Activated CD8-positive, alpha-beta T cell treated with anti-CD3 and anti-CD28 coated beads, Interleukin-2, amount 10 ng/mL, durations not matched to agents 7 days and 5 days (primary cell): ENCODE results near the gene LCN9. TPM values are rescaled to one million over a fixed set of nuclear protein-coding genes. Genes with fewer than 3 reads are reported as not detected.
A peak's percentile ranks its signal among the peaks of the same experiment; 100 is the strongest.

Source experiments
- ATAC-seq: fragments of 150-1000 bp; cut with Tn5 transposase; one replicate; pipeline ENCODE4 v1.10.0; 2021; ENCODE audit warnings: moderate library complexity
- CTCF ChIA-PET: fragments of 350-600 bp; sonication (Branson Sonifier 250); formaldehyde crosslinking; loops from one replicate; lab custom pipeline; 2021; ENCODE audit warnings: antibody characterized with exemption; lab: Charles Lee
- POLR2A ChIA-PET: fragments of 350-600 bp; sonication (Branson Sonifier 250); formaldehyde crosslinking; loops from one replicate; lab custom pipeline; 2021; ENCODE audit warnings: antibody characterized with exemption; lab: Charles Lee
- DNase-seq: peaks from one replicate; pipeline ENCODE4 v3.0.0-alpha.2; 2020
- H3K27ac Mint-ChIP-seq: one replicate; pipeline ENCODE4 v1.8.0; 2021; ENCODE audit warnings: mild to moderate bottlenecking, mixed read lengths
- H3K27me3 Mint-ChIP-seq: one replicate; pipeline ENCODE4 v1.8.0; 2021; ENCODE audit warnings: low read depth, mixed read lengths
- H3K36me3 Mint-ChIP-seq: one replicate; pipeline ENCODE4 v1.8.0; 2021; ENCODE audit warnings: low read depth, mixed read lengths
- H3K4me1 Mint-ChIP-seq: one replicate; pipeline ENCODE4 v1.8.0; 2021; ENCODE audit warnings: low read depth, mixed read lengths
- H3K4me3 Mint-ChIP-seq: one replicate; pipeline ENCODE4 v1.8.0; 2021; ENCODE audit warnings: mild to moderate bottlenecking, mixed read lengths
- H3K9me3 Mint-ChIP-seq: one replicate; pipeline ENCODE4 v1.8.0; 2022; ENCODE audit warnings: mixed read lengths; ENCODE audit not compliant: insufficient read depth
- total RNA-seq, 2 experiments: library from RNA; stranded (reverse); gene quantifications; one replicate each; pipeline ENCODE4 v1.2.3, GENCODE V29; 2021

LCN9 gene
- total RNA-seq, 2 experiments from 2014 or later = not detected

DNA sequence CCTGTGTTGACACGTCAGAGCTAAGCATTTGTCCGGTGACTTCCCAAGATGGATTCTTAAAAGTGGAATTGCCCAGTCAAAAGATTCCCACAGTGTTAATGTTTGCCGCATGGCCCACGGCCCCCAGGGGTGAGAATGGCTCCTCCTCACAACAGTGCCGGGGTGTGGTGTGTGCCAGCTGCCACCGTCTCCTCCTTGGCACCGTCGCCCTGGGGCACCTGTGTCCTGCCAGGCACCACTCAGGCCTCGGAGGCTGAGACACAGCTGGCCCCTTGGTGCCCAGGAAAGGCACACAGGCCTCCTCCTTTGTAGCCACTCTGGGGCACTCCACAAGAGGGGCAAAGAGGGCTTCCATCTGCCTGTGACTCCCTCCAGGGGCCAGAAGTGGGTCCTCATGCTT, 43.2 kb downstream of the LCN9 start:
- DNase-seq = no peak
- no peaks in the 10 kb centered on the region for H3K27me3 Mint-ChIP-seq
- H3K9me3 Mint-ChIP-seq = no peaks in the 10 kb centered on the region
- H3K4me1 Mint-ChIP-seq = peaks cover 2% of the 10 kb centered on the region
- H3K4me3 Mint-ChIP-seq = no peak overlapping the region
- H3K27ac Mint-ChIP-seq = no peak overlapping the region
- H3K36me3 Mint-ChIP-seq = no peaks in the 10 kb centered on the region
- no peak for ATAC-seq
- POLR2A ChIA-PET = no interaction called here
- CTCF ChIA-PET = no interaction called here

DNA sequence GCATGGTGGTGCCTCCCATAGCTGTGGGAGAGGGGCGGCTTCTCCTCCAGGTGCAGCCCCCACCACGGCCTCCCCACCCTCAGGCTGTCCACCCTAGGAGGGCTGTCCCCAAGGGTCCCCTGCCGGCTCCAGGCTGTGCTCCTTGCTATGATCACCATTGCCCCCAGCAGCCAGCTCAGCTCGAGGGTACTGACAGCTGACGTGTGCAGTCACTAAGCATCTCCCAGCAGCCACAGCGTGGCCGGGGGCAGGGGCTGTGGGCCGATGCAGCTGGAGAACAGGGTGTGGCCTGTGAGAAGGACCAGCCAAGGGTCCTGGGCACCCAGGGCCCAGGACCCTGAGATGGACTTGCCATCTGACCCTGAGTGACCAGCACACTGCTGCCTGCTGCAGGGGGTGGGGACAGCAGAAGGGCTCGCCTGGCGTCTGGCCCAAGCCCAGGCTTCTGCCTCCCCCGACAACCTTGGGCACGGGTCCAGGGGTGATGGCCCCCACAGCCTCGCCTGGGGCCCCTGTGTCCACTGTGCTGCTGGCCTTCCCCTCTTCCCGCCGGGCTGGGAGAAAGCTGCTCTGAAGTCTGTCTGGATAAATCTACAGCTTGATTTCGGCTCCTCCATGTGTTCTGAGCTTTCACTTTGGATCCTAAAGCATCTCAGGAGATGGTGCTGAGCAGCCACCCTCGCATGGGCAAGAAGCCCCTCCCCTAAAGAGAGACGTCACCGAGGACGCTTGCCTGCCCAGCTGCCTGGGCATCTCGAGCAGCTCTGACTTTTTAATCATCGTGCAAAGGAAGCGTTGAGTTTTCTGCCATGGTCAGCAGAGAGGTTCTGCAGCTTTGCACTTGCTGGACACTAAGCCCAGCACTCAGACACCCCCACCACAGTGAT, 44.4 kb downstream of the LCN9 start:
- Mint-ChIP-seq H3K27me3 (no peaks in the 10 kb centered on the region), H3K9me3 (no peaks in the 10 kb centered on the region), H3K4me1 (no peaks in the 10 kb centered on the region), H3K4me3 (no peak overlapping the region), H3K36me3 (no peaks in the 10 kb centered on the region), H3K27ac (no peak overlapping the region)
- no peak for ATAC-seq
- POLR2A ChIA-PET = no interaction called here
- no peak for DNase-seq
- CTCF ChIA-PET = no interaction called here

DNA sequence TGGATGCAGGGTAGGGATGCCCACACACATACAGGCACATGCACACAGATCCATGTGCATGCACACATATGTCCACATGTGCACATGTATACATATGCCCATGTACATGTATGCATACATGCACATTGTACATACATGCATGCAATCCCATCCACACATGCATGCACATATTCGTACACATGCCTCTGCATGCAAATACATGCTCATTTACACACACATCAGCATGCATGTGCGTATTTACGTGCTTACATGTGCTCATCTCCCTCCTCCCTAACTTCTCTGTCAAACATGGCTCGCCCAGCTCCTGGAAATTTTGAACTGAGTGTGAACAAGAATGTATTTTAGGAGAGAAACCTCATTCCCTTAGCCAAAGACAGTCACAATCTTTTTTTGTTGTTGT, 45.1 kb downstream of the LCN9 start:
- H3K27me3 Mint-ChIP-seq = peaks cover 2% of the 10 kb centered on the region
- DNase-seq (no peak), ATAC-seq (no peak)
- H3K9me3 Mint-ChIP-seq = no peaks in the 10 kb centered on the region
- ChIA-PET POLR2A (no interaction called here), CTCF (no interaction called here)
- no peak overlapping the region for H3K4me3 Mint-ChIP-seq
- H3K36me3 Mint-ChIP-seq = no peaks in the 10 kb centered on the region
- H3K4me1 Mint-ChIP-seq = no peaks in the 10 kb centered on the region
- no peak overlapping the region for H3K27ac Mint-ChIP-seq

DNA sequence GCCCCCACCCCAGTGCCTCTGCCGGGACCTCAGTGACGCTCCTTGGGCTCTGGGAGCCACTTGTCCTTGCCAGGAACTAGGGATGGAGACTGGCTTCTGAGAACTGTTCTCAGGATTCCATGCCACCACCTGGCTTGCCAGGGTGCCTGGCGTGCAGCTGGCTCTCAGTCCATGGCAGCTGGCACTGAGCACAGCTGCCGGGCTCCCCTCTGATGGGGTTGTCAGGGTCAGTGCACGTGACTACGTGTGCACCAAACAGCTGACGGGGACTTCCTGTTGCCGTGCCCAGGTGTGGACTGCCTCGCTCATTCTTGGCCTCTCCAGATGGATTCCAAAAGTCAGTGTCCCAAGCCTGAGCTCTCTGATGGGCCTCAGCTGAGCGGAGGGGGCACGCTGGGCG, 48.3 kb downstream of the LCN9 start:
- Mint-ChIP-seq H3K36me3 (no peaks in the 10 kb centered on the region), H3K9me3 (no peaks in the 10 kb centered on the region), H3K27ac (no peak overlapping the region), H3K4me1 (no peaks in the 10 kb centered on the region), H3K27me3 (peaks cover 17% of the 10 kb centered on the region), H3K4me3 (no peak overlapping the region)
- CTCF ChIA-PET = no interaction called here
- no peak for DNase-seq
- ATAC-seq = no peak
- POLR2A ChIA-PET = no interaction called here

DNA sequence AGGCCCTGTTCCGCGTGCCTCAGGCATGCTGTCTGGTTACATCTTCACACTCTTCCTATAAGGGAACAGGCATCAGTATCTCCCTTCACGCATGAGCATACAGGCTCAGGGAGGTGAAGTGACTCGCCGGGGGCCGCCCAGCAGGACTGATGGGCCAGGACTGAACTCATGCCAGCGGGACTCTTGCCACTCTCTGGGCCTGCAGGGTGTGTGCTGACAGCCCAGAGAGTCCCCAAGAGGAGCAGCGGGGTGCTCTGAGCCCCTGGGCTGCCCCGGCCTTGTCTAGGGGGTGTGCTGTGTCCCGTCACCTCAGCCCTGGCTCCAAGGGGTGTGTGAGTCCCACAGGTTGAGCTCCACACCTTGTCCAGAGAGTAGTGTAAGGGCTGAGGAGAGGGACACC, 48.8 kb downstream of the LCN9 start:
- peaks cover 17% of the 10 kb centered on the region for H3K27me3 Mint-ChIP-seq
- ChIA-PET POLR2A (no interaction called here), CTCF (no interaction called here)

DNA sequence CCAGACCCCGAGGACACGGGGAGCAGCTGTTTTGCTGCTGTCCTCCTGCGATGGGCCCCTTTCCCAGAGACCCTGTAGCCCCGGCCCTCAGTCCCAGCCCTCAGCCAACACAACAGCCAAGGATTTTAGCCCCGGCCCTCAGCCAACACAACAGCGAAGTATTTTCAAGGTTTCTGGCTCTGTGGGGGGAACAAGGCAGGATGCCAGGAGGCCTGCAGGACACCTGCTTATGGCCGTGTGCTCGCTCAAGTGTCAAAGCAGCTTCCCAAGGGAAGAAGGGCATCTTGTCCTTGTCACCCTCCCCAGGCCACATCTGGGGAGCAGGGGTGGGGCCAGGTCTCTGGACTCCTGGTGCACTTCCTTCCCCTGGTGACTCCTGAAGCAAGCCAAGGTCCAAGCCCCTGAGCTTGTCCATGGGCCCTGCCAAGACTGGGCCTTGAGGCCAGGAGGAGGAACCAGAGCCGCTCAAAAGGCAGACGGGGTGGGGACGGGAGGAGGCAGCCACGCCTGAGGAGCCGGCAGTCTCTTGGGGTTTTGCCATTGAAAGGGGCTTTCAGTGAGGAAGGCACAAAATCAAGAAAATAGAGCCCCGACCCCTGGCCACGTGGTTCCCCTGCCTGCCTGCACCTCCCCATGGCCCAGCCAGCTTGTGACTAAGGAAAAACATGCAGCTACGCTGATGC, 49.6 kb downstream of the LCN9 start:
- no peak overlapping the region for H3K27ac Mint-ChIP-seq
- H3K36me3 Mint-ChIP-seq = no peaks in the 10 kb centered on the region
- no peaks in the 10 kb centered on the region for H3K9me3 Mint-ChIP-seq
- H3K4me1 Mint-ChIP-seq = no peaks in the 10 kb centered on the region
- peaks cover 17% of the 10 kb centered on the region for H3K27me3 Mint-ChIP-seq
- no peak for ATAC-seq
- no peak for DNase-seq
- CTCF ChIA-PET = no interaction called here
- POLR2A ChIA-PET = no interaction called here
- no peak overlapping the region for H3K4me3 Mint-ChIP-seq

More for the DNA sequence above, 48.8 kb downstream of the LCN9 start:
- ATAC-seq (no peak), DNase-seq (no peak)
- Mint-ChIP-seq H3K36me3 (no peaks in the 10 kb centered on the region), H3K4me1 (no peaks in the 10 kb centered on the region), H3K27ac (no peak overlapping the region), H3K4me3 (no peak overlapping the region), H3K9me3 (no peaks in the 10 kb centered on the region)

DNA sequence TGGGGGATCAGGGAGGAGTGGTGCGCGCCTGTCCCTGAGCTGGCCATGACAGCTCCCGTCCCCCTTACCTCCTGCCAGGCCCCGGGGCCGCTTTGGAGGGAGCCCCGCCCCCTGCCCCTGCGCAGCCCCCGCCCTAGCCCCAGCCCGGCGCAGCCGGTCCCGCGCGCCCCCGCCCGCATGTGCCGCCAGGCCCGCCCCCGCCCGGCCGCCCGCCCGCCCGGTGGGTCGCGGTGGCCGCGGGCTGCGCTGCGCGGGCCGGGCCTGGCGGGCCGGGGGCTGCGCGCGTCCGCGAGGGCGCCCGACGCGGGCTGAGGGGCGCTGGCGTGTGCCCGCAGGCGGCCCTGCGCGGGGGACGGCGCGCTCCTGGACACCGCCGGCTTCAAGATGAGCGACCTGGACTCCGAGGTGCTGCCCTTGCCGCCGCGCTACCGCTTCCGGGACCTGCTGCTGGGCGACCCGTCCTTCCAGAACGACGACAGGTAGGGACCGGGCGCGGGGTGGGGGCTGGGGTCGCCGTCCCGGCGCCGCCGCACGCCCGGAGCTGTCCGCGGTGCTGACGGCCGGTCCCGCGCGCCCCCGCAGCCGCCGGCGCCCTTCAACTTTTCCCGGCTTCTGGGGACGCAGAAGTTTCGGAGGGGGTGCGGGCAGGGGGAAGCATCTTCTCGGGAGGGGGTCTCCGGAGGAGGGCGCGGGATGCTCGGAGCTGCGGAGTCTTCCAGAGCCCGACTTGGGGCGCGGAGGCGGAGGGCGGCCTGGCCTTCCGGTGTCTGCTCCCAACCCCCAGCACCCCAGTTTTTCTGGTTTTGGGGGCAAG, 51.3 kb downstream of the LCN9 start:
- Mint-ChIP-seq H3K27me3 (peaks cover 17% of the 10 kb centered on the region), H3K9me3 (no peaks in the 10 kb centered on the region), H3K36me3 (no peaks in the 10 kb centered on the region), H3K4me3 (no peak overlapping the region), H3K4me1 (no peaks in the 10 kb centered on the region), H3K27ac (no peak overlapping the region)
- DNase-seq (no peak), ATAC-seq (peak; percentile 51)
- CTCF ChIA-PET = no interaction called here
- POLR2A ChIA-PET = no interaction called here

DNA sequence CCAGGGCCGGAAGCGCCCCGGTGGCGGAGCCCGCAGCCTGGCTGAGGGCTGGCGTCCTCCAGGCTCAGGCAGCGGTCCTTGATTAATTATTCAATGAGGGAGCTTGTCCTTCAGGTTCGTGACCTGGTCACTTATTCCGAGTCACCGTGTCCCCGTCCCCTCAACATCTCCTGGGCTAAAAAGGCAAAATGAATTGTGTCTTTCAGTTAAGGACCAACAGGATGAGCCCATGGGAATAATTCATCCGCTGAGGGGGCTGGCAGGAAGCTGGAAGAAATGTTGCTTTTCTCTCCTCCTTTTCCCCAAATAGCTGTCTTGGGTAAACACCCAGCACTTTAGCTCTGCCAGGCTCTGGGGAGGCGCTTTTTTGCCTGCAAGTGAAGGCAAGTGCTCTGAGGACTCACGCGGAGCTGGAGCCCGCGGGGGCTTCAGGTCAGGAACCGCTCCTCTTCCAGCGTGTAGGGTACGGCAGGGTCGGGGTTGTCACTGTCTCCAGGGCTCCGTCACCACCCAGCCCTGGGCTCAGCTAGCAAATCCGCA, 52.0 kb downstream of the LCN9 start:
- ATAC-seq (no peak), DNase-seq (no peak)
- peaks cover 17% of the 10 kb centered on the region for H3K27me3 Mint-ChIP-seq
- no peaks in the 10 kb centered on the region for H3K4me1 Mint-ChIP-seq
- CTCF ChIA-PET = no interaction called here
- no peak overlapping the region for H3K4me3 Mint-ChIP-seq
- no peak overlapping the region for H3K27ac Mint-ChIP-seq
- no peaks in the 10 kb centered on the region for H3K36me3 Mint-ChIP-seq
- no peaks in the 10 kb centered on the region for H3K9me3 Mint-ChIP-seq
- POLR2A ChIA-PET = no interaction called here

DNA sequence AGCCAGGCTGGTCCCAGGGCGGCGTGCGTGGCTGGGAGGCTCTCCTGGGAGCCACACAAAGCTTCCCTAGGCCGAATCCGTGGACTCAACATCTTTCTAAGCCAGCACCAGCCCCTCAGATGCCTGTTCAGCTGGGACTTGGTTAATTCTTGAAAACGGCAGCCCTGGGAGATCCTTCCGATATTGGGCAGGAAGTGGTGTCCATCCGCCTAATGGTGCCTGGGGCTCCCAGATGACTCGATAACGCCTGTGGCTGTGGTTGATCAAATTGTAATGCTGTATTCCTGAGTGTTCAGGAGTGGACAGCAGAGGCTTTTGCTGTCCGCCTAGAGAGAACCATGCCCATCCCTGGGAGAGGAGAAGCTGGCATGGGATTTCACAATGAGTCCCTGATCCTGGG, 52.9 kb downstream of the LCN9 start:
- peaks cover 17% of the 10 kb centered on the region for H3K27me3 Mint-ChIP-seq
- no peaks in the 10 kb centered on the region for H3K36me3 Mint-ChIP-seq
- ATAC-seq (no peak), DNase-seq (no peak)
- H3K4me3 Mint-ChIP-seq = no peak overlapping the region
- H3K27ac Mint-ChIP-seq = no peak overlapping the region
- POLR2A ChIA-PET = no interaction called here
- H3K9me3 Mint-ChIP-seq = no peaks in the 10 kb centered on the region
- no peaks in the 10 kb centered on the region for H3K4me1 Mint-ChIP-seq
- CTCF ChIA-PET = no interaction called here

Other genes with a start within 250 kb of the LCN9 start
- not detected for gene PPP1R26, start 183.5 kb upstream of the LCN9 start, total RNA-seq
- gene MRPS2, start 162.6 kb upstream of the LCN9 start, total RNA-seq = 10 to 100 TPM; 28.4 to 32.9 TPM
- not detected for gene LCN1, start 141.9 kb upstream of the LCN9 start, total RNA-seq
- gene OBP2A, start 117.2 kb upstream of the LCN9 start, total RNA-seq = not detected
- not detected for gene PAEP, start 101.6 kb upstream of the LCN9 start, total RNA-seq
- gene GLT6D1, start 23.8 kb upstream of the LCN9 start, total RNA-seq = not detected
- gene SOHLH1, start 36.2 kb downstream of the LCN9 start, total RNA-seq = not detected
- not detected for gene KCNT1, start 38.9 kb downstream of the LCN9 start, total RNA-seq
- 10 to 100 TPM; 20.3 to 21.5 TPM for gene CAMSAP1, start 244.2 kb downstream of the LCN9 start, total RNA-seq